SH-SY5Y (cell line): ENCODE data around the gene KIF4A.

Experiments
- GATA2 ChIP-seq: IDR thresholded peaks from 2 replicates; pipeline ENCODE4 v1.6.1; 2011; ENCODE audit warnings: mild to moderate bottlenecking, low read depth, low read length
- GATA3 ChIP-seq: IDR thresholded peaks from 2 replicates; pipeline ENCODE4 v1.6.1; 2011; ENCODE audit warnings: low read depth, mild to moderate bottlenecking, low read length, moderate library complexity

- no peak for TF ChIP-seq GATA2
- TF ChIP-seq GATA3 = no peak
These were observed 144.5 kb downstream of the KIF4A start for GRCh38 chrX:70434352-70434866.
